Inferior parietal cortex (tissue), 1 donor: ENCODE data around the gene ZYX.
"Not testable (repeated sequence)": the region's sequence is repeated elsewhere in the genome, so short reads cannot be mapped to it uniquely, and the experiment has no call there.

Experiments used
- DNase-seq: peaks from one replicate; pipeline ENCODE4 v3.0.0-alpha.2; 2016; ENCODE audit errors: extremely low spot score

The ZYX gene

GRCh38 chr7:143385891-143386781 is 5.0 kb downstream of the ZYX start:
- DNase-seq: no peak

- no peak for DNase-seq
These were observed 6.2 kb downstream of the ZYX start for GRCh38 chr7:143387156-143387975.

- DNase-seq: no peak
These were observed 6.9 kb downstream of the ZYX start for GRCh38 chr7:143388051-143388450.

GRCh38 chr7:143388491-143389101 is 7.5 kb downstream of the ZYX start:
- no peak for DNase-seq

GRCh38 chr7:143389316-143390103 is 8.4 kb downstream of the ZYX start:
- no peak for DNase-seq

- DNase-seq: no peak
These were observed 9.1 kb downstream of the ZYX start for GRCh38 chr7:143390104-143390772.

GRCh38 chr7:143390773-143391317 is 9.7 kb downstream of the ZYX start:
- no peak for DNase-seq

- no peak for DNase-seq
These were observed 10.6 kb downstream of the ZYX start for GRCh38 chr7:143391462-143392404.

GRCh38 chr7:143392427-143392826 is 11.3 kb downstream of the ZYX start:
- not testable (repeated sequence) for DNase-seq

- no peak for DNase-seq
These were observed 11.7 kb downstream of the ZYX start for GRCh38 chr7:143392875-143393266.

- DNase-seq: no peak
These were observed 12.3 kb downstream of the ZYX start for GRCh38 chr7:143393267-143394041.

GRCh38 chr7:143394068-143394467 is 12.9 kb downstream of the ZYX start:
- DNase-seq: no peak

GRCh38 chr7:143394777-143395176 is 13.6 kb downstream of the ZYX start:
- DNase-seq: no peak

GRCh38 chr7:143395187-143396149 is 14.3 kb downstream of the ZYX start:
- no peak for DNase-seq

- no peak for DNase-seq
These were observed 15.0 kb downstream of the ZYX start for GRCh38 chr7:143396182-143396581.

- no peak for DNase-seq
These were observed 15.7 kb downstream of the ZYX start for GRCh38 chr7:143396625-143397556.
